Epithelial cell of prostate (primary cell): Measurements from ENCODE around the gene PIK3R2.
"Not testable (repeated sequence)": the region's sequence is repeated elsewhere in the genome, so short reads cannot be mapped to it uniquely, and the experiment has no call there.

ENCODE experiments used
- DNase-seq: peaks from one replicate; pipeline ENCODE4 v3.0.0-alpha.2; 2011; ENCODE audit warnings: low read depth, low spot score
- H3K27ac ChIP-seq: fragments of 450-650 bp; 2 replicates; pipeline ENCODE4 v1.5.1; 2017; ENCODE audit warnings: mild to moderate bottlenecking

PIK3R2 gene

GRCh38 chr19:18150776-18151624 lies 2.0 kb upstream of the PIK3R2 start:
- no peak for DNase-seq
- no peak overlapping the region for H3K27ac ChIP-seq

- H3K27ac ChIP-seq: peak overlapping the region; percentile 90
- DNase-seq: peak; percentile 49
Measured at GRCh38 chr19:18152442-18152816, 534 bp upstream of the PIK3R2 start.

- peak overlapping the region; percentile 90 for H3K27ac ChIP-seq
- DNase-seq: no peak
Measured at GRCh38 chr19:18153556-18154134, 682 bp downstream of the PIK3R2 start.

- DNase-seq: no peak
- no peak overlapping the region for H3K27ac ChIP-seq
Measured at GRCh38 chr19:18155095-18156087, 2.4 kb downstream of the PIK3R2 start.

GRCh38 chr19:18156268-18156667 lies 3.3 kb downstream of the PIK3R2 start:
- no peak for DNase-seq
- H3K27ac ChIP-seq: no peak overlapping the region

GRCh38 chr19:18156841-18157464 lies 4.0 kb downstream of the PIK3R2 start:
- peak overlapping the region; percentile 48 for H3K27ac ChIP-seq
- DNase-seq: peak; percentile 67

GRCh38 chr19:18157465-18158063 lies 4.6 kb downstream of the PIK3R2 start:
- DNase-seq: peak; percentile 22
- peak overlapping the region; percentile 48 for H3K27ac ChIP-seq

- no peak for DNase-seq
- no peak overlapping the region for H3K27ac ChIP-seq
Measured at GRCh38 chr19:18158467-18158866, 5.5 kb downstream of the PIK3R2 start.

- not testable (repeated sequence) for DNase-seq, H3K27ac ChIP-seq
Measured at GRCh38 chr19:18159059-18159616, 6.2 kb downstream of the PIK3R2 start.

- no peak overlapping the region for H3K27ac ChIP-seq
- DNase-seq: no peak
Measured at GRCh38 chr19:18159810-18160209, 6.8 kb downstream of the PIK3R2 start.

- DNase-seq: no peak
- no peak overlapping the region for H3K27ac ChIP-seq
Measured at GRCh38 chr19:18160493-18160970, 7.6 kb downstream of the PIK3R2 start.

GRCh38 chr19:18160971-18161635 lies 8.1 kb downstream of the PIK3R2 start:
- no peak for DNase-seq
- no peak overlapping the region for H3K27ac ChIP-seq

GRCh38 chr19:18161636-18162002 lies 8.7 kb downstream of the PIK3R2 start:
- no peak for DNase-seq
- H3K27ac ChIP-seq: no peak overlapping the region

- H3K27ac ChIP-seq: no peak overlapping the region
- no peak for DNase-seq
Measured at GRCh38 chr19:18164072-18164471, 11.1 kb downstream of the PIK3R2 start.

- DNase-seq: no peak
- no peak overlapping the region for H3K27ac ChIP-seq
Measured at GRCh38 chr19:18165794-18166544, 13.0 kb downstream of the PIK3R2 start.

- DNase-seq: no peak
- H3K27ac ChIP-seq: no peak overlapping the region
Measured at GRCh38 chr19:18167011-18167410, 14.0 kb downstream of the PIK3R2 start.

GRCh38 chr19:18167975-18168645 lies 15.1 kb downstream of the PIK3R2 start:
- no peak for DNase-seq
- H3K27ac ChIP-seq: no peak overlapping the region
